PC-3 (cell line): ENCODE data around the gene ROCK1. TPM values are rescaled to one million over a fixed set of nuclear protein-coding genes. Genes with fewer than 3 reads are reported as not detected.
"Not testable (repeated sequence)": the region's sequence is repeated elsewhere in the genome, so short reads cannot be mapped to it uniquely, and the experiment has no call there.

ENCODE experiments used
- ATAC-seq: fragments of 200-7000 bp; cut with Tn5 transposase; 2 replicates; pipeline ENCODE4 v1.9.1; 2020; ENCODE audit warnings: mild to moderate bottlenecking, moderate library complexity
- BruUV-seq: library from RNA; stranded (reverse); fragments of 400-500 nt; replicated peaks from 2 replicates; lab custom pipeline; 2021; lab: Mats Ljungman, UMichigan
- CTCF ChIA-PET: fragments of 300-600 bp; sonication (Branson Sonifier 250); formaldehyde crosslinking; loops from one replicate; lab custom pipeline; 2022; ENCODE audit warnings: antibody characterized with exemption; lab: Charles Lee
- POLR2A ChIA-PET: fragments of 300-600 bp; sonication (Branson Sonifier 250); formaldehyde crosslinking; loops from one replicate; lab custom pipeline; 2022; ENCODE audit warnings: antibody characterized with exemption; ENCODE audit not compliant: unreplicated experiment; lab: Charles Lee
- DNase-seq: peaks from one replicate; pipeline ENCODE4 v3.0.0-alpha.2; 2015
- H2AFZ ChIP-seq: fragments of 300-600 bp; sonication (generic); 2 replicates; pipeline ENCODE4 v1.6.0; 2016; ENCODE audit warnings: antibody characterized with exemption, low read length
- H3F3A ChIP-seq: fragments of 300-600 bp; sonication (generic); one replicate; pipeline ENCODE4 v1.6.0; 2017; ENCODE audit warnings: antibody characterized with exemption, low read length, control low read depth, mild to moderate bottlenecking; ENCODE audit not compliant: unreplicated experiment
- H3K27ac ChIP-seq: fragments of 300-600 bp; sonication (generic); 2 replicates; pipeline ENCODE4 v1.5.1; 2016; ENCODE audit warnings: mild to moderate bottlenecking, low read length
- H3K27me3 ChIP-seq: fragments of 300-600 bp; sonication (generic); 2 replicates; pipeline ENCODE4 v1.6.1; 2016; ENCODE audit warnings: low read length, mixed read lengths
- H3K36me3 ChIP-seq: fragments of 300-600 bp; sonication (generic); 2 replicates; pipeline ENCODE4 v1.6.1; 2016; ENCODE audit warnings: low read depth, mixed run types, low read length, mixed read lengths
- H3K4me1 ChIP-seq: fragments of 300-600 bp; sonication (generic); 2 replicates; pipeline ENCODE4 v1.5.1; 2016; ENCODE audit warnings: low read length; ENCODE audit not compliant: insufficient read depth
- H3K4me2 ChIP-seq: fragments of 300-600 bp; sonication (generic); 2 replicates; pipeline ENCODE4 v1.6.0; 2016; ENCODE audit warnings: low read length
- H3K4me3 ChIP-seq: fragments of 300-600 bp; sonication (generic); 2 replicates; pipeline ENCODE4 v1.5.1; 2016; ENCODE audit warnings: mild to moderate bottlenecking, low read length, mixed read lengths
- H3K79me2 ChIP-seq: fragments of 300-600 bp; sonication (generic); 2 replicates; pipeline ENCODE4 v1.6.1; 2017; ENCODE audit warnings: low read length, mixed read lengths
- H3K9ac ChIP-seq: fragments of 300-600 bp; sonication (generic); 2 replicates; pipeline ENCODE4 v1.6.0; 2016; ENCODE audit warnings: mild to moderate bottlenecking, low read length
- H3K9me2 ChIP-seq: fragments of 300-600 bp; sonication (generic); replicated peaks from 2 replicates; pipeline ENCODE4 v1.6.1; 2016; ENCODE audit warnings: mixed run types, low read length, mixed read lengths
- H3K9me3 ChIP-seq: fragments of 300-600 bp; sonication (generic); 2 replicates; pipeline ENCODE4 v1.6.1; 2016; ENCODE audit warnings: low read length, mixed read lengths
- H4K20me1 ChIP-seq: fragments of 300-600 bp; sonication (generic); 2 replicates; pipeline ENCODE4 v1.6.1; 2016; ENCODE audit warnings: low read length, mixed read lengths
- CTCF ChIP-seq: fragments of 300-600 bp; sonication (generic); conservative IDR thresholded peaks from 2 replicates; pipeline ENCODE4 v1.5.1; 2017; ENCODE audit warnings: antibody characterized with exemption, low read depth, mild to moderate bottlenecking, low read length
- EZH2 ChIP-seq: fragments of 300-600 bp; sonication (generic); IDR thresholded peaks from one replicate; pipeline ENCODE4 v1.6.1; 2017; ENCODE audit warnings: antibody characterized with exemption, mild to moderate bottlenecking, low read length; ENCODE audit not compliant: unreplicated experiment
- EZH2phosphoT487 ChIP-seq: fragments of 300-600 bp; sonication (generic); IDR thresholded peaks from 2 replicates; pipeline ENCODE4 v1.6.1; 2018; ENCODE audit warnings: mild to moderate bottlenecking, antibody characterized with exemption, low read length, borderline replicate concordance
- intact Hi-C: fragments of 100-400 bp; cut with micrococcal nuclease; formaldehyde crosslinking; loops from 2 replicates; pipeline ENCODE4 v1.9.0; 2023
- total RNA-seq: library from RNA; depleted of rRNA; stranded (reverse); fragments of >200 nt; gene quantifications from 2 replicates; pipeline ENCODE4 v1.2.3, GENCODE V29; 2014

ROCK1 gene
- total RNA-seq, 1 experiment from 2014 or later, result 22.2 TPM

- H3K4me3 ChIP-seq, result no peak overlapping the region
- H3K9ac ChIP-seq, result no peak overlapping the region
- no peaks in the 10 kb centered on the region for H3K36me3 ChIP-seq
- H3K79me2 ChIP-seq, result no peaks in the 10 kb centered on the region
- CTCF ChIA-PET, result no interaction called here
- DNase-seq (no peak), ATAC-seq (no peak)
- no peak overlapping the region for H2AFZ ChIP-seq
- TF ChIP-seq EZH2 (no peak), CTCF (no peak)
- no peaks in the 10 kb centered on the region for H3K27me3 ChIP-seq
- BruUV-seq, result no TSS peak
- H3F3A ChIP-seq, result no peaks in the 10 kb centered on the region
- H3K9me3 ChIP-seq, result no peaks in the 10 kb centered on the region
- H4K20me1 ChIP-seq, result no peaks in the 10 kb centered on the region
- intact Hi-C loops, result no loop called here
- H3K4me2 ChIP-seq, result no peak overlapping the region
- H3K9me2 ChIP-seq, result no peaks in the 10 kb centered on the region
- POLR2A ChIA-PET, result no interaction called here
- no peak overlapping the region for H3K27ac ChIP-seq
- no peaks in the 10 kb centered on the region for H3K4me1 ChIP-seq
Observed at GRCh38 chr18:21146016-21146415, 34.4 kb upstream of the ROCK1 start.

- Histone ChIP-seq H3F3A (no peaks in the 10 kb centered on the region), H3K4me2 (no peak overlapping the region), H4K20me1 (no peaks in the 10 kb centered on the region), H3K4me3 (no peak overlapping the region), H3K9me2 (no peaks in the 10 kb centered on the region), H3K9me3 (no peaks in the 10 kb centered on the region), H3K27me3 (no peaks in the 10 kb centered on the region), H3K79me2 (no peaks in the 10 kb centered on the region), H3K4me1 (no peaks in the 10 kb centered on the region), H3K27ac (no peak overlapping the region), H3K9ac (no peak overlapping the region), H2AFZ (no peak overlapping the region), H3K36me3 (no peaks in the 10 kb centered on the region)
- no TSS peak for BruUV-seq
- intact Hi-C loops, result no loop called here
- TF ChIP-seq EZH2, result no peak
- TF ChIP-seq EZH2phosphoT487, result no peak
- TF ChIP-seq CTCF, result no peak
- DNase-seq (no peak), ATAC-seq (no peak)
- ChIA-PET CTCF (no interaction called here), POLR2A (no interaction called here)
Observed at GRCh38 chr18:21145371-21145770, 33.8 kb upstream of the ROCK1 start.

- H4K20me1 ChIP-seq, result no peaks in the 10 kb centered on the region
- POLR2A ChIA-PET, result no interaction called here
- no peak overlapping the region for H3K4me3 ChIP-seq
- no peaks in the 10 kb centered on the region for H3K4me1 ChIP-seq
- TF ChIP-seq CTCF (no peak), EZH2phosphoT487 (no peak)
- no peak overlapping the region for H2AFZ ChIP-seq
- DNase-seq, result no peak
- H3K9me2 ChIP-seq, result no peaks in the 10 kb centered on the region
- CTCF ChIA-PET, result no interaction called here
- no TSS peak for BruUV-seq
- no peaks in the 10 kb centered on the region for H3K27me3 ChIP-seq
- H3K9me3 ChIP-seq, result no peaks in the 10 kb centered on the region
- H3F3A ChIP-seq, result no peaks in the 10 kb centered on the region
- H3K4me2 ChIP-seq, result no peak overlapping the region
- H3K9ac ChIP-seq, result no peak overlapping the region
- no peak overlapping the region for H3K27ac ChIP-seq
- no peak for ATAC-seq
- intact Hi-C loops, result no loop called here
- H3K79me2 ChIP-seq, result no peaks in the 10 kb centered on the region
- no peaks in the 10 kb centered on the region for H3K36me3 ChIP-seq
Observed at GRCh38 chr18:21141668-21142422, 30.2 kb upstream of the ROCK1 start.

DNA sequence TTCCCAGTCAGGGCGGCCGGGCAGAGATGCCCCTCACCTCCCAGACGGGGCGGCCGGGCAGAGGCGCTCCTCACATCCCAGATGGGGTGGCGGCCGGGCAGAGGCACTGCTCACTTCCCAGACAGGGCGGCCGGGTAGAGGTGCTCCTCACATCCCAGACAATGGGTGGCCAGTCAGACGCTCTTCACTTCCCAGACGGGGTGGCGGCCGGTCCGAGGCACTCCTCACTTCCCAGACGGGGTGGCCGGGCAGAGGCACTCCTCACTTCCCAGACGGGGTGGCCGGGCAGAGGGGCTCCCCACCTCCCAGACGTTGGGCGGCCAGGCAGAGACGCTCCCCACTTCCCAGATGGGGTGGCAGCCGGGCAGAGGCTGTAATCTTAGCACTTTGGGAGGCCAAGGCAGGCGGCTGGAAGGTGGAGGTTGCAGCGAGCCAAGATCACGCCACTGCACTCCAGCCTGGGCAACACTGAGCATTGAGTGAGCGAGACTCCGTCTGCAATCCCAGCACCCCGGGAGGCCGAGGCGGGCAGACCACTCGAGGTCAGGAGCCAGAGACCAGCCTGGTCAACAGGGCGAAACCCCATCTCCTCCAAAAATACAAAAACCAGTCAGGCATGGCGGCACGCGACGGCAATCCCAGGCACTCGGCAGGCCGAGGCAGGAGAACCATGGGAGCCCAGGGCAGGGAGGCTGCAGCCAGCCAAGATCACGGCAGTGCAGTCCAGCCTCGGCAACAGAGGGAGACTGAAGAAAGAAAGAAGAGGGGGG is 26.3 kb upstream of the ROCK1 start:
- BruUV-seq, H2AFZ ChIP-seq, H3K27ac ChIP-seq, H3K9me3 ChIP-seq, H3F3A ChIP-seq, H3K27me3 ChIP-seq, H3K79me2 ChIP-seq, H3K4me1 ChIP-seq, H3K4me2 ChIP-seq, ATAC-seq, POLR2A ChIA-PET, intact Hi-C loops, CTCF ChIA-PET, H3K36me3 ChIP-seq, H3K9me2 ChIP-seq, H3K4me3 ChIP-seq, H3K9ac ChIP-seq, DNase-seq, H4K20me1 ChIP-seq: not testable (repeated sequence)
